PFSK-1 (cell line): Measurements from ENCODE around the gene GFI1B.

ENCODE experiments used
- FOXP2 ChIP-seq: optimal IDR thresholded peaks from 2 replicates; pipeline ENCODE3; 2011; ENCODE audit warnings: borderline replicate concordance, control low read depth, inconsistent platforms; ENCODE audit not compliant: insufficient read depth; ENCODE audit errors: extremely low read length, extremely low read depth
- POLR2AphosphoS5 ChIP-seq: IDR thresholded peaks from 2 replicates; pipeline ENCODE4 v1.6.1; 2012; ENCODE audit warnings: low read depth, mild to moderate bottlenecking, control low read depth, low read length, moderate library complexity
- SIN3A ChIP-seq: IDR thresholded peaks from 2 replicates; pipeline ENCODE4 v1.6.1; 2012; ENCODE audit warnings: mild to moderate bottlenecking, low read length, moderate library complexity, borderline replicate concordance; ENCODE audit not compliant: insufficient read depth
- TAF1 ChIP-seq: IDR thresholded peaks from 2 replicates; pipeline ENCODE4 v1.6.1; 2012; ENCODE audit warnings: low read length, control low read depth, borderline replicate concordance; ENCODE audit not compliant: insufficient read depth
- TF ChIP-seq, protein P1 (sequence below), 2 experiments: IDR thresholded peaks; 2 replicates each; pipeline versions ENCODE4 v1.6.1 to v1.8.0; 2011 to 2012; ENCODE audit warnings: low read depth in 2 of 2, low read length in 2 of 2, control low read depth in 1 of 2, inconsistent platforms in 1 of 2, mild to moderate bottlenecking in 1 of 2, moderate library complexity in 1 of 2; ENCODE audit not compliant: insufficient read depth in 1 of 2

DNA sequence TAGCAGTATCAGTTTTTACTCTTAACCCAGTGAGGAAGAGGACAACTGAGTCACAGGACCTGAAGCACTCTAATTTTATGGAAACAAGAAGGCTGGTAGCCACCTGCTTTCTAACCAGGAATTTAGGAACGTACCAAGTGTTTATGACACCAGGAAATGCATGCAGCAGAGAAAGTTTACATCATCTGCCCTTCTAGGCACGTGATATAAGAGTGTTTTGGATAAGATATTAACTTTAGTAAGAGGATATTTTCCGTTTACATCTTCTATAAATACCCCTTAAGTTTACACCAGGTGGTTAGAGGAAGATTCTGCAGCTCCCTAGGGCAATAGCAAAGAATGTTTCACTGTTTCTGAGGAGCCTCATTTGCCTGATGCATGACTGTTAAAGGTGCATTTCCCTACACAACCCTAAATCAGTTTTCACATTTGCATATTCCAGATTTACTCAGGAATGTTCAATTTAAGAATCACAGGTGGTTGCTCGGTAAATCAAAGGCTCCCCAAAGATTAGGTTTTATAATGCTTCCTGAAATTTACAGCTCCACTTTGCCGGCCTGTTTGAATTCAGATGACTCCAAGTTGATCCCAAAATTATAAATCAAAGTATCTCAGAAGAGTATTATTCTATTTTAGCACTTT is 35.8 kb upstream of the GFI1B start:
- TF ChIP-seq TAF1 (no peak), SIN3A (no peak), POLR2AphosphoS5 (no peak), FOXP2 (no peak)
- TF ChIP-seq, protein P1, sequence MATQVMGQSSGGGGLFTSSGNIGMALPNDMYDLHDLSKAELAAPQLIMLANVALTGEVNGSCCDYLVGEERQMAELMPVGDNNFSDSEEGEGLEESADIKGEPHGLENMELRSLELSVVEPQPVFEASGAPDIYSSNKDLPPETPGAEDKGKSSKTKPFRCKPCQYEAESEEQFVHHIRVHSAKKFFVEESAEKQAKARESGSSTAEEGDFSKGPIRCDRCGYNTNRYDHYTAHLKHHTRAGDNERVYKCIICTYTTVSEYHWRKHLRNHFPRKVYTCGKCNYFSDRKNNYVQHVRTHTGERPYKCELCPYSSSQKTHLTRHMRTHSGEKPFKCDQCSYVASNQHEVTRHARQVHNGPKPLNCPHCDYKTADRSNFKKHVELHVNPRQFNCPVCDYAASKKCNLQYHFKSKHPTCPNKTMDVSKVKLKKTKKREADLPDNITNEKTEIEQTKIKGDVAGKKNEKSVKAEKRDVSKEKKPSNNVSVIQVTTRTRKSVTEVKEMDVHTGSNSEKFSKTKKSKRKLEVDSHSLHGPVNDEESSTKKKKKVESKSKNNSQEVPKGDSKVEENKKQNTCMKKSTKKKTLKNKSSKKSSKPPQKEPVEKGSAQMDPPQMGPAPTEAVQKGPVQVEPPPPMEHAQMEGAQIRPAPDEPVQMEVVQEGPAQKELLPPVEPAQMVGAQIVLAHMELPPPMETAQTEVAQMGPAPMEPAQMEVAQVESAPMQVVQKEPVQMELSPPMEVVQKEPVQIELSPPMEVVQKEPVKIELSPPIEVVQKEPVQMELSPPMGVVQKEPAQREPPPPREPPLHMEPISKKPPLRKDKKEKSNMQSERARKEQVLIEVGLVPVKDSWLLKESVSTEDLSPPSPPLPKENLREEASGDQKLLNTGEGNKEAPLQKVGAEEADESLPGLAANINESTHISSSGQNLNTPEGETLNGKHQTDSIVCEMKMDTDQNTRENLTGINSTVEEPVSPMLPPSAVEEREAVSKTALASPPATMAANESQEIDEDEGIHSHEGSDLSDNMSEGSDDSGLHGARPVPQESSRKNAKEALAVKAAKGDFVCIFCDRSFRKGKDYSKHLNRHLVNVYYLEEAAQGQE (IDR thresholded peaks at IDR 0.05; ENCODE audit: insufficient read depth in 1 of 2, low read depth in 2 of 2, low read length in 2 of 2): no peak
